Small intestine (tissue), 7 donors: ENCODE measurements around the gene ZNF200. TPM values are rescaled to one million over a fixed set of nuclear protein-coding genes. Genes with fewer than 3 reads are reported as not detected.

Experiments used
- DNase-seq, 2 donors: peaks; one replicate each; pipeline versions ENCODE4 v3.0.0 to v3.0.0-alpha.2; 2013
- FAIRE-seq: peaks from 2 replicates; lab custom pipeline; 2012; peaks lifted over from hg19 to GRCh38; lab: Jason Lieb, UNC
- H3K27ac ChIP-seq, 3 donors: one replicate each; pipeline ENCODE4 v1.5.1; 2013; ENCODE audit warnings: low read length in 2 of 3, mild to moderate bottlenecking in 2 of 3, control low read depth in 1 of 3, inconsistent platforms in 1 of 3, low read depth in 1 of 3, moderate library complexity in 1 of 3
- H3K27me3 ChIP-seq, 3 donors: one replicate each; pipeline ENCODE4 v1.6.1; 2013; ENCODE audit warnings: low read length in 3 of 3, inconsistent platforms in 1 of 3; ENCODE audit not compliant: control insufficient read depth in 3 of 3, insufficient read depth in 3 of 3
- H3K36me3 ChIP-seq, 3 donors: one replicate each; pipeline ENCODE4 v1.6.1; 2013; ENCODE audit warnings: low read length in 3 of 3, inconsistent platforms in 1 of 3, low read depth in 1 of 3, mild to moderate bottlenecking in 1 of 3, moderate library complexity in 1 of 3; ENCODE audit not compliant: control insufficient read depth in 3 of 3, insufficient read depth in 2 of 3
- H3K4me1 ChIP-seq, 3 donors: one replicate each; pipeline ENCODE4 v1.6.1; 2013; ENCODE audit warnings: low read length in 2 of 3, inconsistent platforms in 1 of 3, low read depth in 1 of 3, mild to moderate bottlenecking in 1 of 3, moderate library complexity in 1 of 3; ENCODE audit not compliant: control insufficient read depth in 3 of 3, insufficient read depth in 2 of 3
- H3K4me3 ChIP-seq, 3 donors: one replicate each; pipeline ENCODE4 v1.5.1; 2013; ENCODE audit warnings: low read length in 3 of 3, control low read depth in 1 of 3, inconsistent platforms in 1 of 3, low read depth in 1 of 3, mild to moderate bottlenecking in 1 of 3, moderate library complexity in 1 of 3
- H3K9me3 ChIP-seq, 2 donors: one replicate each; pipeline ENCODE4 v1.6.1; 2013; ENCODE audit warnings: low read depth in 1 of 2, low read length in 1 of 2; ENCODE audit not compliant: control insufficient read depth in 2 of 2, insufficient read depth in 1 of 2
- WGBS, 3 donors: extraction: QIAGEN DNeasy Blood & Tissue Kit; methylation state at CpG; one replicate each; pipeline ENCODE4 v1.1.7; 2013; 5-methylcytosine and 5-hydroxymethylcytosine counted together
- polyA plus RNA-seq, 4 donors: library from polyadenylated mRNA; stranded (reverse) in 3 of 4; unstranded in 1 of 4; fragments of 200-250 nt in 3 of 4; fragments of 120-200 nt in 1 of 4; gene quantifications; one replicate each; pipeline versions ENCODE4 v1.2.1 to v1.2.3, GENCODE V29; 2013
- donor health status: healthy with polysubstance abuse.
- donor health status: control.
- donor health status: control.
- donor health status: Bipolar disorder and iron deficiency.
- donor health status: healthy.

ZNF200 gene
- polyA plus RNA-seq, 4 donors: 3.8 to 10.1 (median 4.8) TPM

GRCh38 chr16:3262517-3262916 is 27.6 kb upstream of the ZNF200 start:
- peak overlapping the region in 1 of 3 donors; percentile 5 for H3K27ac ChIP-seq

GRCh38 chr16:3259836-3260235 is 24.9 kb upstream of the ZNF200 start:
- H3K9me3 ChIP-seq: peaks cover 0 to 3% of the 10 kb centered on the region in 2 donors
- FAIRE-seq (no peak), DNase-seq (no peak)
- peaks cover 0 to 2% (median 0%) of the 10 kb centered on the region in 3 donors for H3K4me1 ChIP-seq
- no peak overlapping the region for H3K27ac ChIP-seq
- H3K4me3 ChIP-seq: no peak overlapping the region
- H3K36me3 ChIP-seq: no peaks in the 10 kb centered on the region
- 83 to 88% (median 84%) methylated on average over 8 of the region's 8 CpGs for WGBS, 3 donors
- peaks cover 0 to 6% (median 0%) of the 10 kb centered on the region in 3 donors for H3K27me3 ChIP-seq

More at GRCh38 chr16:3262517-3262916, 27.6 kb upstream of the ZNF200 start:
- H3K4me1 ChIP-seq: peaks cover 0 to 4% (median 0%) of the 10 kb centered on the region in 3 donors
- H3K9me3 ChIP-seq: peaks cover 0 to 15% of the 10 kb centered on the region in 2 donors
- no peaks in the 10 kb centered on the region for H3K36me3 ChIP-seq
- no peak for DNase-seq
- no peak for FAIRE-seq
- H3K4me3 ChIP-seq: no peak overlapping the region
- H3K27me3 ChIP-seq: peaks cover 0 to 2% (median 0%) of the 10 kb centered on the region in 3 donors
- 89 to 99% (median 94%) methylated on average over 4 of the region's 4 CpGs for WGBS, 3 donors

- H3K27ac ChIP-seq: no peak overlapping the region
- FAIRE-seq (no peak), DNase-seq (no peak)
- WGBS, 3 donors: 74 to 79% (median 78%) methylated on average over 9 of the region's 9 CpGs
- H3K4me3 ChIP-seq: no peak overlapping the region
- H3K27me3 ChIP-seq: peaks cover 0 to 8% (median 0%) of the 10 kb centered on the region in 3 donors
- no peaks in the 10 kb centered on the region for H3K4me1 ChIP-seq
- H3K9me3 ChIP-seq: no peaks in the 10 kb centered on the region
- H3K36me3 ChIP-seq: no peaks in the 10 kb centered on the region
Observed at GRCh38 chr16:3256866-3257465, 22.0 kb upstream of the ZNF200 start.

- no peak within 1 kb of the TSS for H3K27ac ChIP-seq
- H3K27me3 ChIP-seq: peaks cover 0 to 10% (median 0%) of the 10 kb centered on the region in 3 donors
- 75 to 80% (median 79%) methylated on average over 14 of the region's 14 CpGs for WGBS, 3 donors
- DNase-seq (no peak), FAIRE-seq (no peak)
- no peaks in the 10 kb centered on the region for H3K4me1 ChIP-seq
- no peaks in the 10 kb centered on the region for H3K9me3 ChIP-seq
- H3K4me3 ChIP-seq: no peak within 1 kb of the TSS
- H3K36me3 ChIP-seq: no peaks in the 10 kb centered on the region
Observed at GRCh38 chr16:3256146-3256865, 21.3 kb upstream of the ZNF200 start, which contains the start of gene MEFV. Gene MEFV (minus strand): TSS chr16:3256633. CDS start chr16:3256587, 46 bp downstream.

- WGBS, 3 donors: 44 to 66% (median 49%) methylated on average over 27 to 35 of the region's 35 CpGs
- DNase-seq: no peak
- Histone ChIP-seq H3K4me1 (no peaks in the 10 kb centered on the region), H3K27ac (no peak overlapping the region), H3K36me3 (no peaks in the 10 kb centered on the region), H3K27me3 (peaks cover 0 to 20% (median 0%) of the 10 kb centered on the region in 3 donors), H3K9me3 (no peaks in the 10 kb centered on the region), H3K4me3 (no peak overlapping the region)
- no peak for FAIRE-seq
Observed at GRCh38 chr16:3254309-3254708, 19.4 kb upstream of the ZNF200 start.

- no peak overlapping the region for H3K4me3 ChIP-seq
- WGBS, 3 donors: 68 to 85% (median 81%) methylated on average over 4 of the region's 4 CpGs
- peaks cover 0 to 23% (median 0%) of the 10 kb centered on the region in 3 donors for H3K27me3 ChIP-seq
- H3K27ac ChIP-seq: no peak overlapping the region
- no peaks in the 10 kb centered on the region for H3K36me3 ChIP-seq
- H3K4me1 ChIP-seq: no peaks in the 10 kb centered on the region
- H3K9me3 ChIP-seq: no peaks in the 10 kb centered on the region
- DNase-seq: no peak
- FAIRE-seq: no peak
Observed at GRCh38 chr16:3252967-3253366, 18.0 kb upstream of the ZNF200 start.

GRCh38 chr16:3249451-3249850 is 14.5 kb upstream of the ZNF200 start:
- 79 to 85% (median 83%) methylated on average over 14 of the region's 14 CpGs for WGBS, 3 donors
- Histone ChIP-seq H3K4me3 (no peak overlapping the region), H3K9me3 (no peaks in the 10 kb centered on the region), H3K36me3 (no peaks in the 10 kb centered on the region), H3K27me3 (peaks cover 0 to 18% (median 0%) of the 10 kb centered on the region in 3 donors), H3K27ac (no peak overlapping the region), H3K4me1 (no peaks in the 10 kb centered on the region)
- FAIRE-seq (no peak), DNase-seq (no peak)

GRCh38 chr16:3249020-3249419 is 14.1 kb upstream of the ZNF200 start:
- Histone ChIP-seq H3K27ac (no peak overlapping the region), H3K27me3 (peaks cover 0 to 18% (median 0%) of the 10 kb centered on the region in 3 donors), H3K36me3 (no peaks in the 10 kb centered on the region), H3K4me3 (no peak overlapping the region), H3K9me3 (no peaks in the 10 kb centered on the region), H3K4me1 (no peaks in the 10 kb centered on the region)
- WGBS, 3 donors: 74 to 80% (median 75%) methylated on average over 1 of the region's 1 CpG
- no peak for DNase-seq
- FAIRE-seq: no peak
